HG03378 (cell line): ENCODE measurements around the gene COMTD1.
"Not testable (repeated sequence)": the region's sequence is repeated elsewhere in the genome, so short reads cannot be mapped to it uniquely, and the experiment has no call there.

ENCODE experiments used
- ATAC-seq: cut with Tn5 transposase; IDR thresholded peaks from one replicate; pipeline ENCODE4 v1.9.1; 2021; ENCODE audit warnings: mild to moderate bottlenecking, moderate library complexity; ENCODE audit not compliant: unreplicated experiment

Gene COMTD1

DNA sequence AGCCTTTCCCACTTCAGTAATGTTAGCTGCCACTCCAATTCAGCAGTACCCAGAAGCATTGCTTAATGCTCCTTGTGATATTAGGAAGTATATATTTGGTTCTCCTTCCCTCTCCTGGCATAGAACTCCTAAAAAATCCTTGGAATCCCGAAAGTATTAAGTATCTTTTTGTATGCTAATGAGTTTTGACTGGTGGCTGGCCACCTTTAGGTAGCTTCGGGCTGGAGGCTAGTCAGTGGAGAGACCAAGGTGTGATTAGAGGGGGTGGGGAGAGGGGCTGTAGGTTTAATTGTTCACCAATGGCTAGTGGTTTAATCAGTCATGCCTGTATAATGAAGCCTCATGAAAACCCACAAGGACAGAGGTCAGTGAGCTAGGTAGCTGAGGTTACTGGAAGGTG, 12.2 kb downstream of the COMTD1 start:
- ATAC-seq: no peak

GRCh38 chr10:75221492-75221891, 14.3 kb downstream of the COMTD1 start:
- not testable (repeated sequence) for ATAC-seq

GRCh38 chr10:75220274-75220673, 15.5 kb downstream of the COMTD1 start:
- no peak for ATAC-seq

- ATAC-seq: no peak
Measured at GRCh38 chr10:75212343-75212742, 23.4 kb downstream of the COMTD1 start.

GRCh38 chr10:75211007-75211691, 24.6 kb downstream of the COMTD1 start:
- ATAC-seq: peak; percentile 7

GRCh38 chr10:75210282-75211006, 25.3 kb downstream of the COMTD1 start, which contains the start of gene VDAC2:
Gene VDAC2 (plus strand): TSS chr10:75210796. CDS start chr10:75211159, 363 bp downstream.
- ATAC-seq: peak; percentile 73

DNA sequence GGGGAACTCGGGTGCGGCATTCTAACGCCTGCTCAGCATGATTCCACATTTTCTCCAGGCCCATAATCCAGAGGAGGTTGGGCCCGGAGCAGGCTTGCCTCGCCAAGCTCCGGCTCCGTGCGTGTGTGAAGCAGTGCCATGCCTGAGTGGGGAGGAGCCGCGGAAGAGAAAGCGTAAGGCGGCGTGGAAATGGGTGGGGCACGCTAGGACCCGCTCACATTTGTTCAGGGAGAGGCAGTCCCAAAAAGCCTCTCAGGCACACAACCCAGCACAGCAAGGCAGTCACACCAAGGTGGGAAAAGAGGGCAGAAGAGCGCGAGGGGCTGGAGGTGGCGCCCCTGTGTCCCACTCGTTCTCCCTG, 25.9 kb downstream of the COMTD1 start:
- peak; percentile 65 for ATAC-seq

DNA sequence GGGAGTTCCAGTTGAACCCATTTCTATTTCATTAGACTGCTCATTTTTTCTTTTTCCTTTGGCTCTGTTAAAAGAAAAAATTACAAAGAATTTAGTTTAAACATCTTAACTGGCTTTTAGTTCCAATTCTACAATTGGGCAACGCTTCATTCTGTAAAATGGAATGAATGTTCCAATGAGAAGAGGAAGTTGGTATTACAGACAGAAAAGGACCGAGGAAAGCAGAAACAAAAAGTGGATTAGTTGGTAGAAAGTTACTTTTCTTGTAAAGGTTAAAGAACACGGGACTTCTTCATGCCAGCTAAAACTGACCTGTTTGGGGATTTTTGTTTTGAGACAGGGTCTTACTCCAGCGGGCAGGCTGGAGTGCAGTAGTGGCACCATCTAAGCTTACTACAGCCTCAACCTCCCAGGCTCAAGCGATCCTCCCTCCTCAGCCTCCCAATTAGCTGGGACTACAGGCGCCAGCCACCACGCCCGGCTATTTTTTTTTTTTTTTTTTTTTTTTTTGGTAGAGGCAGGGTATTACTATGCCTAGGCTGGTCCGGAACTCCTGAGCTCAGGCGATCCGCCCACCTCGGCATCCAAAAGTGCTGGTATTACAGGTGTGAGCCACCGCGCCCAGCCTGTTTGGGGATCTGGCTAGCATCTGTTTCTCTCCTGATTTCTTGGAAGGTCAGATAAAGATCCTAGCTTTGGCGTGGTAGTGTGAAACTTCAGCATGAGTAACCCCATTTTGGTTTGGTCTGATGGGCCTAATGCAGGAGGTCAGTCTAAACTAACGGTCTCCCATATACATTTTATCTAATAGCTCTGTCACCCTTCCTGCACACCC, 26.5 kb downstream of the COMTD1 start:
- ATAC-seq: no peak

DNA sequence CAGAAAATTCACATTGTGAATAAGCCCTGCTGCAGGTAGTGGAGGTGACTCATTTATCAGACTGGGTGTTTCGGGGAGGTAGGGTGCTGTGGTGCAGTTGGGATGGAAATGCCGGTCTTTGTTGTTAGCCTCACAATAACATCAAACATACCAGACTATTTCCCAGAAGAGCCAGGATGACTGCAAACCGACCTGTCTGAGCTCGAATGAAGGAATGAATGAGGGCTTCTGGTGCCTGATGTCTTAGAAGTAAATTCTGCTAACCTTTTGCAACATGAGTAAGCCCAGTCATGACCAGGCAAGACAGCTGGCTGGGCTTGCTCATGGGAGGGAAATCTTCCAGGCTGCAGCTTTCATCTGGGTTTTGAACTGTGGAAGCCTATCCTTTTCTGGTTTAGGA, 27.6 kb downstream of the COMTD1 start:
- ATAC-seq: no peak

DNA sequence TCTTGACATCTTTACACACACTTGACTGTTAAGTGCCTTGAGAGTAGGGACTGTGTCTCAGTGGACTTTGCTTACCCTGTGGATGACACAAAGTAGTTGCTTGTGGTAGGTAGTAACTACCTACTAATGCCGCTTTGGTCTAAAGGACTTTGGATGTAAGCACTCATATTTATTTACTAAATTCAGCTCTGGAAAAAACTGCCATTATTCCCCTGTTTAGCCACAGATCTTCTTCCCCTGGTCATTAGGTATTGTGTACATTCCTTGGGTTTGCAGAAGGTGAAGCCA, 28.0 kb downstream of the COMTD1 start:
- no peak for ATAC-seq

DNA sequence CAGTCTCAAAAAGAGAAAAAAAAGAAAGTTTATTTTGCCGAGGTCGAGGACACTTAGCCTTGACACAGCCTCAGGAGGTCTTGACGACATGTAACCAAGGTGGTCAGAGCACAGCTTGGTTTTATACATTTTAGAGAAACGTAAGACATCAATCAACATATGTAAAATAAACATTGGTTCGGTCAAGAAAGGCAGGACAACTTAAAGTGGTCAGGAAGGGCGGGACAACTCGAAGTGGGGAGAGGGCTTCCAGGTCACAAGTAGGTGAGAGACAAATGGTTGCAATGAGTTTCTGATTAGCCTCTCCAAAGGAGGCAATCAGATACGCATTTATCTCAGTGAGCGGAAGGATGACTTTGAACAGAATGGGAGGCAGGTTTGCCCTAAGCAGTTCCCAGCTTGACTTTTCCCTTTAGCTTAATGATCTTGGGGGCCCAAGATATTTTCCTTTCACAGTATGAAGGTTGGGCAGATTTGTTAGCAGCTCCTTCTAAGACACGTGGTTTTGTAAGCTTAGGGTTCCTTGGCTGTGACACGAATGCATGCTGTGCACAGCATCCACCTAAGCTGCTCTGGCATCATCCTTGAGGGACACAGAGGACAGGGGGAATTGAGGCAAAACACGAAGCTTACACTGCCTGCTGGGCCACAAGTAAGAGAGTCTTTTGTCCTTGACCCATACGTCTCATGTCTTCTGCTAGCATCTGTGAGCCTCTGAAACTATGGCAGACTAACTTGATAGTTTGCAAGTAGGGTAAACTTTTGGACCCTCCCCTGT, 28.5 kb downstream of the COMTD1 start:
- no peak for ATAC-seq

DNA sequence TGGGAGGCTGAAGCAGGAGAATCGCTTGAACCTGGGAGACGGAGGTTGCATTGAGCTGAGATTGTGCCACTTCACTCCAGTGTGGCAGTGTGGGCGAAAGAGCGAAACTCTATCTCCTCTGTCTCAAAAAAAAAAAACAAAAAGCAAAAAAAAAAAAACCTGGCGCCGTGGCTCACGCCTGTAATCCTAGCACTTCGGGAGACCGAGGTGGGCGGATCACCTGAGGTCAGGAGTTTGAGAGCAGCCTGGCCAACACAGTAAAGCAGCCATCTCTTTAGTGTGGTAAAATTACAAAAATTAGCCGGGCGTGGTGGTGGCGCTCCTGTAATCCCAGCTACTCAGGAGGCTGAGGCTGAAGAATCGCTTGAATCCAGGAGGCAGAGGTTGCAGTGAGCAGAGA, 29.1 kb downstream of the COMTD1 start:
- ATAC-seq: not testable (repeated sequence)

- no peak for ATAC-seq
Measured at GRCh38 chr10:75205908-75206307, 29.8 kb downstream of the COMTD1 start.

GRCh38 chr10:75203724-75204123, 32.0 kb downstream of the COMTD1 start:
- no peak for ATAC-seq

DNA sequence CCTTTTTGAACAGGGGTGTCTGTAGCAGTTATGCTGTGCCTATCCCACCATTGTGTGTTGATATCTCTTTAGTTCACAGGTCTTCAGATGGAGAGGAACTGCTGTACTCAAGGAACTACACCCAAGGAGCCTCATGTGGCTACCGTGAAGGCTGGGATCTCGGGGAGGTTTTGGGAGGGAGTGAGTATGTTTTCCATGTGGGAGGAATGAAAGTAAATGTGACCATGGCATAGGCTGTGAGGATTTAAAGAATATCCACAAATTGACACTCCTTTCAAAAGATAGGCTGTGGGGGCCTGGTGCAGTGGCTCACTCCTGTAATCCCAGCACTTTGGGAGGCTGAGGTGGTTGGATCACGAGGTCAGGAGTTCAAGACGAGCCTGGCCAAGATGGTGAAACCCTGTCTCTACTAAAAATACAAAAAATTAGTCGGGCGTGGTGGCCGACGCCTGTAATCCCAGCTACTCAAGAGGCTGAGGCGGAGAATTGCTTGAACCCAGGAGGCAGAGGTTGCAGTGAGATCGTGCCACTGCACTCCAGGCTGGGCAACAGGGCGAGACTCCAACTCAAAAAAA, 32.6 kb downstream of the COMTD1 start:
- ATAC-seq: not testable (repeated sequence)

DNA sequence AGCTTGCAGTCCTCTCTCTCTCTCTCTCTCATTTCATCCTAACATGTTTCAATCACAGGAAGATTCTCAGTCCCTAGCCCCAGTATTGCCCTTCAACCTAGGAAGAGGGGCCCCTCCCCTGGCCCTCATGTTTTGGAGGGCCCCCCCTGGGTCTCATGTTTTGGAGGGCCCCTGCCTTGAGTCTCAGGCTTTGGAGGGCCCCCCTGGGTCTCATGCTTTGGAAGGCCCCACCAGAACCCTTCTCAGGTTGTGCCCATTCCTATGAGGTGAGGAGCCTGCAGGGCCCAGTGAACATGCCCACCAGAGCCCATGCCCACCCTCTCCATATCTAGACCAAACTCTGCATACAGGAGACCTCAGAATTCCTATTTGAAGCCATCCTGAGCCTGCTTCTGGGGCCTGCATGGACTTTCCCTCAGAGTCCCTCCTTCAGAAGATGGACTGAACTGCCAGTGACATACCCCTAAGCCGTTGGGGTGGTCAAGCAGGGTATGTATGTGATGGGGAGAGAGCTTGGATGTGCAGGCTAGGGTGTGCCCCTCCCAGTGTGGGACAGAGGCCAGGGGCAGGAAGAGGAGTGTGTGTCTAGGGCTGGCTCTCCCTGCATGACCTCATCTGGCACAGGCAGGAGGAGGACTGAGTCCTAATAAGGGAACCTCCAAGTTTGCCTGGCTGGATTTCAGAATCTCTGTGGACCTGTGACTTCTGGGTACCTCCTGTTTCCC, 33.3 kb downstream of the COMTD1 start:
- ATAC-seq: no peak

DNA sequence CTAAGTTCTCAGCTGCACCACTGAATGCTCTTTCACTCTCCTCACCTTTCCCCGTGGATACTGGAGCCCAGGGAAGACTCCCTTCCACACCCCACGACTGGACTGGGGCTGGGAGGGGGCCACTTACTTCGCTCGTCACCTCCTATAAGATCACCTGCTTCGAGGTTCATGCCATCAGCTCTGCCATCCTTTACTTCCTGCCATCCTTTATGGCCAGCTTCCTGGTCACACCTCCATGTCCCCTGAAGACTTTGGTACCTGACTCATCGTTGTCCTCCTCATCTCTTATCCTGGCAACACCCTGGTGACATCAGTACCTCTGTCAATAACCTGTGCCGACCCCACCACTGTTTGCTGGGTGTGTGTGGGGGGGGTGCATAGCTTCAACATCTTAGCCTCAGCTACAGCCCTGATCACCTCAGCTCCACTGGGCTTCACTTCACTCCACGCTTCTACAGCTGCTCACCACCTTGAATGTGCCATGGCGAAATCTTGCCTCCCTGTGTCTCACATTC, 33.9 kb downstream of the COMTD1 start:
- no peak for ATAC-seq

DNA sequence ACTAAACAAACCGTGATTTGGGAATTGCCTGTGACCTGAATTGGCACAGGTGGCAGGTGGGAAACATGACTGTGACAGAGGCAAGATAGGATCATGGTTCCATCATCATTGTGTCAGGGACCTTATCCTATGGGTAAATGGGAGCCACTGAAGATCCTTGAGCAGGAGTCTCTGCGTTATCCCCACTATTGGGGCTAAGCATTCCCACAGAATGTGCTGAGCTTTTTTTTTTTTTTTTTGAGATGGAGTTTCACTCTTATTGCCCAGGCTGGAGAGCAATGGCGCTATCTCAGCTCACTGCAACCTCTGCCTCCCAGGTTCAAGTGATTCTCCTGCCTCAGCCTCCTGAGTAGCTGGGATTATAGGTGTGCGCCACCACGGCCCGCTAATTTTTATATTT, 35.8 kb downstream of the COMTD1 start:
- ATAC-seq: not testable (repeated sequence)

DNA sequence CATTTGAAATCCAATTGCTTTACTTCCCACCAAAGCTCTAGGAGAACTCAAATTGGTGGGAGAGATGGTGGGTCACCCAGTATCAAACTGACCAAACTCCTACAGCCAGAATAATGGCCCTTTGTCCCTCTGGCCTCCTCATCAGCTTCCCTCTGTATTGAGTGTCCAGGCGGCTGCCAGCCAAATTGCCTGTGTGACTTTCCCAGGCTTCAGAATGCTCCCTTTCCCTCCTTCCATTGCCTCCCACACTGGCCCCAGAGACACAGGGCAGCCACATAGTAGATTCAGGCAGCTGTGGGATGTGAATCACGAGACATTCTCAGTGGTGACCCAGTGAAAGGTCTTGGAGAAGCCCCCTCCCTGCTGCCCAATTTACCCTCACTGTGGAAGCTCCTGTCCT, 37.9 kb downstream of the COMTD1 start:
- no peak for ATAC-seq

DNA sequence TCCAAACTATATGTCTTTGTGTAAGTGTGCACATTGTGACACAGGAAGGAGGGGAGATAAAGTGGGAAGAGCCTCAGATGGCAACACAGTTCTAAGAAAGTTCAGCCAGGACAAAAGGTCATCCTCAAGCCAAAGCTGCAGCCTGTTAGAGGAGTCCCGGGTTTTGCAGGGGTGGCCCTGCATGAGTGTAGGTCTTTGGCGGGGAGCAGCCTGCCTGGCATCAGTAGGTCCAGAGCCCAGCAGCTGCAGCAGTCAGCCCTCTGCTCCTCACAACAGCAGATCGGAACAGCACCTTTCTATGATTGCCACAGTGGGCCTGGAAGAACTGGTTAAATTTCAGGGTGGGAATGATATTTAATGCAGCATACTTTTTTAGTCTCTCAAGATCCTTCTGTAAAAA, 38.7 kb downstream of the COMTD1 start:
- no peak for ATAC-seq
